ENCODE measurements around the gene TNNC2.

DNA sequence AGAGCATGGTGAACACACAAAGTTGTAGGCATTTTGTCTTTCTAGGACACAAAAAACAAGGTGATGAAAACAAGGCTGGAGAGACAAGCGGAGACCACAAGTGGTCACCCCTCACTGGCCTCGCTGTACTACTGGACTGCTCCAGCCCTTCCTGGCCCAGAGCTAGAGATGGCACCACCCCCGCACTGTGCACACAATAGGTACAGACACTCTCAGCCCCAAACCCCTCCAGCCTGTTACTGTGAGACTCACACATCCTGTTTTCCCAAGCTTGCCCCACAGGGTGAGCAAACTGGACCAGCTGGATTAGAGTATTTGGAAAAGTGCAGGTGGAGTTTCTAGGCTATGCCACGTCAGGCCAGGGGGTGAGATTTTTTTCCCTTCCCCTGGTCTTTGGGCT lies 45.5 kb upstream of the TNNC2 start:
- TF ChIP-seq, protein P1, sequence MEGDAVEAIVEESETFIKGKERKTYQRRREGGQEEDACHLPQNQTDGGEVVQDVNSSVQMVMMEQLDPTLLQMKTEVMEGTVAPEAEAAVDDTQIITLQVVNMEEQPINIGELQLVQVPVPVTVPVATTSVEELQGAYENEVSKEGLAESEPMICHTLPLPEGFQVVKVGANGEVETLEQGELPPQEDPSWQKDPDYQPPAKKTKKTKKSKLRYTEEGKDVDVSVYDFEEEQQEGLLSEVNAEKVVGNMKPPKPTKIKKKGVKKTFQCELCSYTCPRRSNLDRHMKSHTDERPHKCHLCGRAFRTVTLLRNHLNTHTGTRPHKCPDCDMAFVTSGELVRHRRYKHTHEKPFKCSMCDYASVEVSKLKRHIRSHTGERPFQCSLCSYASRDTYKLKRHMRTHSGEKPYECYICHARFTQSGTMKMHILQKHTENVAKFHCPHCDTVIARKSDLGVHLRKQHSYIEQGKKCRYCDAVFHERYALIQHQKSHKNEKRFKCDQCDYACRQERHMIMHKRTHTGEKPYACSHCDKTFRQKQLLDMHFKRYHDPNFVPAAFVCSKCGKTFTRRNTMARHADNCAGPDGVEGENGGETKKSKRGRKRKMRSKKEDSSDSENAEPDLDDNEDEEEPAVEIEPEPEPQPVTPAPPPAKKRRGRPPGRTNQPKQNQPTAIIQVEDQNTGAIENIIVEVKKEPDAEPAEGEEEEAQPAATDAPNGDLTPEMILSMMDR (IDR thresholded peaks at IDR 0.05 in 8 of 11, conservative IDR thresholded peaks at IDR 0.05 in 3 of 11): no peak
- TF ChIP-seq POLR2A (IDR thresholded peaks at IDR 0.05) (no peak), POLR2AphosphoS5 (IDR thresholded peaks at IDR 0.05) (no peak)

Measured in spleen (tissue), 7 donors.